Sigmoid colon (tissue), 4 donors: ENCODE measurements around the gene MAP4K5.

Experiments
- CTCF ChIP-seq, 4 experiments: fragments of 450-650 bp in 3 of 4; fragments of 200-600 bp in 1 of 4; IDR thresholded peaks; one replicate each; pipeline ENCODE4 v1.5.1; 2016 to 2019; ENCODE audit warnings: antibody characterized with exemption in 4 of 4, mild to moderate bottlenecking in 3 of 4, moderate library complexity in 2 of 4
- POLR2A ChIP-seq, 2 donors: fragments of 450-650 bp; IDR thresholded peaks; one replicate each; pipeline ENCODE4 v1.6.1; 2016; ENCODE audit warnings: antibody characterized with exemption in 2 of 2, mild to moderate bottlenecking in 2 of 2, moderate library complexity in 2 of 2
- POLR2AphosphoS5 ChIP-seq, 4 donors: sonication (generic); formaldehyde crosslinking; IDR thresholded peaks; one replicate each; pipeline ENCODE4 v1.6.1; 2017; ENCODE audit warnings: antibody characterized with exemption in 4 of 4

DNA sequence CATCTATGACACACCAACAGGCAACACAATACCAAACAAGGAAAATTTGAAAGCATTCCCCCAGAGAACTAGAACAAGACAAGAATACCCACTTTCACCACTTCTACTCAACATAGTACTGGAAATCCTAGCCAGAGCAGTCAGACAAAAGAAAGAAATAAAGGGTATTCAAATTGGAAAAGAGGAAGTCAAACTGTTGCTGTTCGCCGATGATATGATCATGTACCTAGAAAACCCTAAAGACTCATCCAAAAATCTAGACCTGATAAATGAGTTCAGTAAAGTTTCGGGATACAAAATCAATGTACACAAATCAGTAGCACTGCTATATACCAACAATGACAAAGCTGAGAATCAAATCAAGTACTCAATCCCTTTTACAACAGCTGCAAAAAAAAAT, 19.5 kb upstream of the MAP4K5 start:
- no peak for TF ChIP-seq CTCF (IDR thresholded peaks at IDR 0.05)
- TF ChIP-seq POLR2A (IDR thresholded peaks at IDR 0.05), result no peak
- TF ChIP-seq POLR2AphosphoS5 (IDR thresholded peaks at IDR 0.05), result no peak
